ENCODE data around the gene LRTM2.

- TF ChIP-seq ARNTL (CRISPR knock-in tag; IDR thresholded peaks at IDR 0.05; ENCODE audit: borderline replicate concordance, low read depth): no peak
- TF ChIP-seq ZNF8 (CRISPR knock-in tag; IDR thresholded peaks at IDR 0.05): no peak
- TF ChIP-seq RARB (CRISPR knock-in tag; IDR thresholded peaks at IDR 0.05): no peak
- TF ChIP-seq ZNF565 (CRISPR knock-in tag; conservative IDR thresholded peaks at IDR 0.05; ENCODE audit: low read depth): no peak
- no peak for TF ChIP-seq PPARA (CRISPR knock-in tag; IDR thresholded peaks at IDR 0.05; ENCODE audit: borderline replicate concordance)
- TF ChIP-seq CSDC2 (CRISPR knock-in tag; IDR thresholded peaks at IDR 0.05): no peak
- TF ChIP-seq BACH2 (CRISPR knock-in tag; IDR thresholded peaks at IDR 0.05; ENCODE audit: borderline replicate concordance): no peak
Measured at GRCh38 chr12:1801303-1801975, 18.9 kb upstream of the LRTM2 start.

Measured in SK-N-SH treated with all-trans-retinoic acid at 6 μM for 48 hours (cell line).